HG03135 (cell line): ENCODE measurements around the gene C11orf54.
"Not testable (repeated sequence)": the region's sequence is repeated elsewhere in the genome, so short reads cannot be mapped to it uniquely, and the experiment has no call there.

Experiments used
- ATAC-seq: cut with Tn5 transposase; IDR thresholded peaks from one replicate; pipeline ENCODE4 v1.9.1; 2021; ENCODE audit warnings: mild to moderate bottlenecking, moderate library complexity; ENCODE audit not compliant: unreplicated experiment

C11orf54 gene

DNA sequence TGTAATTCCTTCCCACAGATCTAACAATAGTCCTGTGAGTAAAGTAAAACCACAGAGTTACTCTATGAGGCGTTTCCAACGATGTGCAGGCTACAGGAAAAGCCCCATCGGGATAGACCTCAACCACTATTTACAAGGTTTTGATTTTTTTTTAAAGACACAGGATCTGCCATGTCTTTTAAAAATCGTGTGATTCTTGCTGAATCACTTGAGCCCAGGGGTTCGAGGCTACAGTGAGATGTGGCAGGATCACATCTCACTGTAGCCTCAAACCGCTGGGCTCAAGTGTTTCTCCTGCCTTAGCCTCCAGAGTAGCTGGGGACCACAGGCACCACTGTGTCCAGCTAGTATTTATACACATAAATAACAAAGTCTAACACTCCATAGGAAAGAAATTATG, 8.0 kb upstream of the C11orf54 start:
- no peak for ATAC-seq

GRCh38 chr11:93734427-93735222, 6.8 kb upstream of the C11orf54 start:
- no peak for ATAC-seq

DNA sequence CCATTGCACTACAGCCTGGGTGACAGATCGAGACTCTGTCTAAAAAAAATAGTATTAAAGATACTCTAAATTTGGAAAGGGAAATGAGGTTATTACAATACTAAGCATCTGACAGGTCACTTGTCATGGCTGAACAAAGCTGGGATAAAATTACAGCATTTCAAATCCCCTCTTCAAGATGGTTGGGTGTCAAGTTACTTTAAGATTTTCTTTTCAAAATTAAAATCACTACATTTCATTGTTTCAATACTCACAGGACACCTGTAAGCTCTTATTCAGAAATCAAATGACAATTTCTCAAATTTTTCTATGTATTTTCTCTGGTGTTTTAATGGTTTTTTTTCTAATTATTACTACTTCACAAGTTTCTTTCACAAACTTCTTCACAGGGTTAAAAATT, 5.8 kb upstream of the C11orf54 start:
- ATAC-seq, result no peak

- ATAC-seq, result no peak
These were observed 5.3 kb upstream of the C11orf54 start for GRCh38 chr11:93736129-93736528.

DNA sequence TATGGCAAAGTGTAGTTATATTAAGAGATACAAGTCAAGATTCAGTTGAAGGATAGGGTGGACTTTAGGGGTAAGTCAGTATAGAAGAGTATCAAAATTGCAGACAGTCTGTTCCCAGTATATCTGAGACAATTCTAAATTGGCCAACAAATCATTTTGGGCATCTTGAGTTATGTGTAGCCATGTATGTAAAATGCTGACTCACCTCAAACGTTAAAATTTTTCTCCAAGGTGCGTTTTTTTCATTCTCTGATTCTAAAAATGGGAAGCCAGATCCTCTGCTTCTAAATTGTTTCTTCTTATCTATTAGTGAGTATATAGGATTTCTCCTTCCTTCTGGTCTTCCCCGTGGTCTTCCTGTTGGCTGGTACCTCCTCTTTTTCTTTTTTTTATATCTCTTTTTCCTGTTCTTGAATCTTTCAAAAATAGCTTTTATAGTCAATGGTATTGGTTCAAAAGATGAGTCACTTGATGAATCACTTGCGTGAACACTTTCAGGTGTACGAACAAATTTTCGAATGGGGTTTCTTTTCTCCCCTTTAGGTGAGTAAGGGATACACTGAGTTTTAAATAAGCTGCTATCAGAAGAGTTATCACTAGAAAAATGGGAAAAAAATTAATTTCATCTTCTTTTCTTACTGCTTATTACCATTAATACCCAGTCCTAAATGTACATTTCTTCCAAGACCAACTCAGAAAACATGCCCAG, 3.4 kb upstream of the C11orf54 start:
- no peak for ATAC-seq

DNA sequence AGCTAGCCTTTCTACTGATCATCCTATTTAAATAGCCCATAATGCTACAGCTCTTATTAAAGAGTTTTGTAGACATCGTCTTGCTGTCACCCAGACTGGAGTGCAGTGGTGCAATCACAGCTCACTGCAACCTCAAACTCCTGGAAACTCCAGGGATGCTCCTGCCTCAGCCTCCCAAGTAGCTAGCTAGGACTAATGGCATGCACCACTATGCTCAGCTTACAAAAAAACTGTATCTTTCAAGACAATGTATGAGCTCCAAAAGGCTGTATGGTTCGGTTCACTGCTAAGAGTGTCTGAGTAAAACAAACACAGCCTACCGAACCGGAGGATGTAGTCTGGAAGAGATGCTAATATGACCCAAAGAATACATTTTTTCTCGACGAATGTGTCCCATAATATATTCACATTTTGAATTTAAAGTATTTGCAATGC, 2.8 kb upstream of the C11orf54 start:
- no peak for ATAC-seq

GRCh38 chr11:93740031-93740729, 1.3 kb upstream of the C11orf54 start:
- no peak for ATAC-seq

GRCh38 chr11:93740730-93741093, 760 bp upstream of the C11orf54 start:
- peak; percentile 24 for ATAC-seq

DNA sequence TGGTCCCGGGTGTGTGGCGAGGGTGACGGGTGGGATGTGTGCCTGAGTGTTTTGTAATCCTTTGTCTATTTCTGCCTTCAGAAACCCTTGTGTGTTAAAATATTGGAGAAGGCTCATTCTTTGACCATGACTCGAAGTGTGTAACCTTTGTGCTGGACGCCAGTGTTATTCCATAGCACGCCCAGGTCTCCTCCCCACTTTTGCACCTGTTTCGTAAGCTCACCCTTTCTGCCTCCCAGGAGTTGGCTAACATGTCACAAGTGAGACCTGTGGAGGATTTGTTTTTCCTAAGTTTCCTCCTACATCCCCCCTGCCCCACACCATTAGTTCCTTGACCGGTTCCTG, 382 bp downstream of the C11orf54 start:
- no peak for ATAC-seq

DNA sequence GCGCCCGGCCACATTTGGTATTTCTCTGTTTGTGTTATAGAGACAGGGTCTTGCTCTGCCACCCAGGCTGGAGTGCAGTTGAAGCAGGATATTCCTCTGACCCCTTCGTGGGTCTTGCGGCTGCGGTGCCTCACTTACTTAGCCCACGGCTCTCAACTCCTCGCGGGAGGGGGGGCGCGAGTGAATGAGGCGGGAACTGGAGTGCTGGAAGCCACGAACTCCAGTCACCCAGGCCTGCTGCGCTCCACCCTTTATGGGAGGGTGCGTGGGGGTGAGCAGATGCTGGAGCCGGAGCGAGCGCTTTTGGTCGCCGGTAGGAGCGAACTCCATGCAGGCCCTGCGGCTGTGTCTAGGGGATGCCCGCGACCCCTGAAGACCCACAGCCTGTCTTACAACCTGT, 1.8 kb downstream of the C11orf54 start:
- no peak for ATAC-seq

GRCh38 chr11:93744669-93745004, 3.2 kb downstream of the C11orf54 start:
- no peak for ATAC-seq

DNA sequence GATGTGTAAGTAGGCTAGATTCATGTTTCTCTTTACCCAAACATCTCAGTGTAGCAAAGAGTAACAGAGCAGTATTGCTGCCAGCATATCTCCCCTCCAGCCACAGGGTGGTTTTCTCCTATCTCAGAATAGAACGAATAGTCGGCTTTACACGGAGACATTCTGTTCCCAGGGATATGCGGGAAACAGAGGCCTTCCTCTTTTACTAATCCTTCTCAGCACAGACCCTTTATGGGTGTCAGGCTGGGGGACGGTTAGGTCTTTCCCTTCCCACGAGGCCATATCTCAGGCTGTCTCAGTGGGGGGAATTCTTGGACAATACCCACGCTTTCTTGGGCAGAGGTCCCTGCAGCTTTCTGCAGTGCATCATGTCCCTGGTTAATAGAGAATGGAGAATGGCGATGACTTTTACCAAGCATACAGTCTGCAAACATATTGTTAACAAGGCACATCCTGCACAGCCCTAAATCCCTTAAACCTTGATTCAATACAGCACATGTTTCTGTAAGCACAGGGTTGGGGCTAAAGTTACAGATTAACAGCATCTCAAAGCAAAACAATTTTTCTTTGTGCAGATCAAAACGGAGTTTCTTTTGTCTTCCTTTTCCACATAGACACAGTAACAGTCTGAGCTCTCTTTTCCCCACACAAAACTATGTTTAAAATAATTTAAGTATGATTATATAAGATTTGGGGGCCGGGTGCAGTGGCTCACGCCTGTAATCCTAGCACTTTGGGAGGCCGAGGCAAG, 3.7 kb downstream of the C11orf54 start:
- not testable (repeated sequence) for ATAC-seq

DNA sequence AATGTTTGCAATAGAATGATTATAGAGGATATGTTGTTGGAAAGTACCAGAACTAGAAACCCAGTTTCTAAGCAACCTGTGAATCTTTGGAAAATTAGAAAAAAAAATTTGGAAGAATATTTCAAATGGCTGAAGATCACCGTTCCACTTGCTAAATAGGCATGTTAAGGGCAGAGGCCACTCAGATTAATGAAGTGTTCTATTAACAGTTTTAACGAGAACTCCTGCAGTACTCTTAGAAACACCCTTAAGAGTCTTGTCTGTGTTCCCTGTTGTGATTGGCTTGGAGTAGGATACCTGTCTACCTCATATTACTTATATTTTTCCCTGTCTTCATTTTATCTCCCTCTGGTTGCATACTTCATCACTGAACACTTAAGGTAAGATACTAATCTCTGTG, 4.6 kb downstream of the C11orf54 start:
- ATAC-seq, result no peak

DNA sequence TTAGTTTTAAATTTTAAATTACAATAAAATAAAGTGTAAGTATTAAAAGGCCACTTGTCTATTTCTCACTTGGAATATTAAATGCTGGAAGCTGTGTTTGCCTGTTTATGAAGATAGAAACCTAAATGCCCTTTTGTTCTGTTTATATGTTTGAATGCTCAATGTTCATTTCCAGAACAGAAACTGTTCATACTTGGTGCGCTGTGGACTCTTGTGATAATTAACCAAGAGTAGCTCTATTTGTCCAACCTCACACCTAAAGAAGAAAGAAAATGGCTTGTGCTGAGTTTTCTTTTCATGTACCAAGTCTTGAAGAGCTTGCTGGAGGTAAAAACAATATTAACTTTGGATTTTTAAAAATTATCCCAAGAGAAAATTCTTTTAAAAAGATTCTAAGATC, 5.7 kb downstream of the C11orf54 start:
- ATAC-seq, result peak; percentile 76

- no peak for ATAC-seq
These were observed 9.5 kb downstream of the C11orf54 start for GRCh38 chr11:93751001-93751400.

DNA sequence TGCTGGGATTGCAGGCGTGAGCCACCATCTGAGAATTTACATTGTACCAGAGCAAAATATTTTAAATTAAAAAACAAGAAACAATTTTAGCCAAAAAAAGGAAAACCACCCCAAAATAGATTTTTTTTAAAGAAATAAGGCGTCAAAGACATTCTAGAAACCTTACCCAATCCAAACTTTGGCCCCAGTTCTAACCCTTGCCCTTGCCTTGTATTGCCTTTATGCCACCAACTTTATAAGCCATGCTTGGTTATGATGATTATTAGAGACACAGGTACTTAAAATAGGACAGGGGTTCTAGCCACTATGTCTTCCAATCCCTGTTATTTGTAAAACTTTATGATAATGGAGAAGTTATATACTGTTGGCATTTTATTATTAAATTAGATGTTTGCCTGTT, 11.8 kb downstream of the C11orf54 start:
- ATAC-seq, result no peak

- ATAC-seq, result no peak
These were observed 15.3 kb downstream of the C11orf54 start for GRCh38 chr11:93756748-93757147.

GRCh38 chr11:93757301-93757700, 15.8 kb downstream of the C11orf54 start:
- ATAC-seq, result no peak

DNA sequence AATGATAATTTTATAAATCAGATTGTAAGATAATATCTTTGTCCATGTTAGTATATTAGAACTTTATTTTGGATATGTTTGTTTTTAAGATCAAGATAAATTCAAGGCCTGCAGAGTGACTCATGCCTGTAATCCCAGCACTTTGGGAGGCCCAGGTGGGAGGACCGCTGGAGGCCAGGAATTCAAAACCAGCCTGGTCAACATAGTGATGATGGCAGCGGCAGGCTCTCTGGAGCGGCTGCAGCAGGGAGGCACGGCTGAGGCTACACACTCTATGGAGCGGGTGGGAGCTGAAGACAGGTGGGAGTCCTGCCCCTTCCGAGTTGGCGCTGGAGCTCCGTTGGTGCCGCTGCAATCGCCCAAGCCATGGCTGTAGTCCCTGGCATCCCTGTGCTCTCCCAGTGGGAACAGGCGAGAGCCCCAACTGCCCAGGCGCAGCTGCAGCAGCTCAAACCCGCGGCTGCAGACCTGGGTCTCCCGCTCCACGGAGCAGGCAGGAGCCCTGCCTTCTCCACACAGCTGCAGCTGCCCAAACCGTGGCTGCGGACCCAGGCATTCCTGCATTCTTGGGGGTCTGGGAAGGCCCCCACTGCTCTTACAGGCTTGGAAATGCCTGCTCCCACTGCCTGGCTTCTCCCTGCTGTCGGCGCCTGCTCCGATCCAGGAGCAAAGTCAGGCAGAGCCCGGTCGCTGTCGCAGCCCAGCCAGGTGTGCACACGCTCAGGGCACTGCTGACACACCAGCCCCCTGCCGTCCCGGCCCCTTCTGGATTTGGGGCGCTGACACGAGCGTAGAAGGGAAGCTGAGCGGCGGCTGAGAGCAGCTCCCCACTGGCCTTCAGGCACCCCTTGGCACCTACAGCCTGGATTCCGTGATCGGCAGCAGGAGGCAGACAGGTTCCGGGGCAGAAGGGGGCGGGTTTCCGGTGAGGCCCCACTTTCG, 16.7 kb downstream of the C11orf54 start:
- no peak for ATAC-seq

GRCh38 chr11:93759123-93759522, 17.7 kb downstream of the C11orf54 start:
- ATAC-seq, result not testable (repeated sequence)
